ENCODE measurements around the gene OSBP.
A peak's percentile ranks its signal among the peaks of the same experiment; 100 is the strongest.
"Not testable (repeated sequence)": the region's sequence is repeated elsewhere in the genome, so short reads cannot be mapped to it uniquely, and the experiment has no call there.

OSBP gene

GRCh38 chr11:59545179-59546020 is 70.2 kb downstream of the OSBP start:
- no peak for TF ChIP-seq CTCF (IDR thresholded peaks at IDR 0.05; ENCODE audit: low read depth, low read length)
- no peak for TF ChIP-seq EZH2phosphoT487 (IDR thresholded peaks at IDR 0.05; ENCODE audit: low read depth)
- Histone ChIP-seq H3K4me3 (ENCODE audit: low read length) (no peak overlapping the region), H3K9me3 (ENCODE audit: insufficient read depth, low read length) (no peaks in the 10 kb centered on the region), H4K20me1 (ENCODE audit: insufficient read depth, low read length) (no peaks in the 10 kb centered on the region), H3K9ac (ENCODE audit: low read length) (no peak overlapping the region), H3K27me3 (ENCODE audit: low read depth, low read length) (peaks cover 3% of the 10 kb centered on the region; the same call in 1 of the 2 replicates), H3K4me1 (ENCODE audit: low read length) (peaks cover 5% of the 10 kb centered on the region; the same call in 1 of the 2 replicates), H2AFZ (ENCODE audit: low read depth, low read length) (no peak overlapping the region), H3K27ac (ENCODE audit: low read length) (no peak overlapping the region), H3K36me3 (replicated peaks; ENCODE audit: low read depth, low read length) (no peaks in the 10 kb centered on the region), H3K79me2 (ENCODE audit: low read length) (no peaks in the 10 kb centered on the region), H3K4me2 (ENCODE audit: low read length) (no peak overlapping the region)

- TF ChIP-seq EZH2phosphoT487 (IDR thresholded peaks at IDR 0.05; ENCODE audit: low read depth) (no peak), CTCF (IDR thresholded peaks at IDR 0.05; ENCODE audit: low read depth, low read length) (no peak)
- Histone ChIP-seq H3K79me2 (ENCODE audit: low read length) (no peaks in the 10 kb centered on the region), H4K20me1 (ENCODE audit: insufficient read depth, low read length) (no peaks in the 10 kb centered on the region), H3K4me3 (ENCODE audit: low read length) (no peak overlapping the region), H3K27me3 (ENCODE audit: low read depth, low read length) (peaks cover 3% of the 10 kb centered on the region; the same call in 1 of the 2 replicates), H3K4me1 (ENCODE audit: low read length) (peaks cover 5% of the 10 kb centered on the region; the same call in 1 of the 2 replicates), H3K9me3 (ENCODE audit: insufficient read depth, low read length) (no peaks in the 10 kb centered on the region), H3K9ac (ENCODE audit: low read length) (no peak overlapping the region), H3K4me2 (ENCODE audit: low read length) (no peak overlapping the region), H3K36me3 (replicated peaks; ENCODE audit: low read depth, low read length) (no peaks in the 10 kb centered on the region), H2AFZ (ENCODE audit: low read depth, low read length) (no peak overlapping the region), H3K27ac (ENCODE audit: low read length) (no peak overlapping the region)
These were observed 70.8 kb downstream of the OSBP start for GRCh38 chr11:59544869-59545178.

- H2AFZ ChIP-seq (ENCODE audit: low read depth, low read length); H3K79me2 ChIP-seq (ENCODE audit: low read length); H3K4me1 ChIP-seq (ENCODE audit: low read length); H3K27ac ChIP-seq (ENCODE audit: low read length); H3K4me2 ChIP-seq (ENCODE audit: low read length); H3K9me3 ChIP-seq (ENCODE audit: insufficient read depth, low read length); H3K9ac ChIP-seq (ENCODE audit: low read length); H4K20me1 ChIP-seq (ENCODE audit: insufficient read depth, low read length); H3K36me3 ChIP-seq (replicated peaks; ENCODE audit: low read depth, low read length); H3K4me3 ChIP-seq (ENCODE audit: low read length); H3K27me3 ChIP-seq (ENCODE audit: low read depth, low read length): not testable (repeated sequence)
These were observed 71.9 kb downstream of the OSBP start for GRCh38 chr11:59543713-59544112.

GRCh38 chr11:59542142-59542810 is 73.3 kb downstream of the OSBP start:
- TF ChIP-seq EZH2phosphoT487 (IDR thresholded peaks at IDR 0.05; ENCODE audit: low read depth) (no peak), CTCF (IDR thresholded peaks at IDR 0.05; ENCODE audit: low read depth, low read length) (no peak)
- Histone ChIP-seq H3K79me2 (ENCODE audit: low read length) (no peaks in the 10 kb centered on the region), H2AFZ (ENCODE audit: low read depth, low read length) (peak overlapping the region; percentile 11; the same call in 1 of the 2 replicates), H3K27me3 (ENCODE audit: low read depth, low read length) (peaks cover 3% of the 10 kb centered on the region; the same call in 1 of the 2 replicates), H3K4me1 (ENCODE audit: low read length) (peaks cover 4% of the 10 kb centered on the region), H3K4me2 (ENCODE audit: low read length) (no peak overlapping the region), H3K9me3 (ENCODE audit: insufficient read depth, low read length) (no peaks in the 10 kb centered on the region), H3K9ac (ENCODE audit: low read length) (no peak overlapping the region), H4K20me1 (ENCODE audit: insufficient read depth, low read length) (no peaks in the 10 kb centered on the region), H3K36me3 (replicated peaks; ENCODE audit: low read depth, low read length) (no peaks in the 10 kb centered on the region), H3K27ac (ENCODE audit: low read length) (no peak overlapping the region), H3K4me3 (ENCODE audit: low read length) (no peak overlapping the region)

Measured in OCI-LY3 (cell line).